Measurements from ENCODE around the gene GRAMD1A. TPM values are rescaled to one million over a fixed set of nuclear protein-coding genes. Genes with fewer than 3 reads are reported as not detected.

GRAMD1A gene
- 133 to 143 TPM (median 134 TPM) in 5 replicates for total RNA-seq (2022; extraction: Qiagen RNA extraction; ENCODE audit: low read depth)

GRCh38 chr19:34999498-35000337 is at the start of gene GRAMD1A:
Gene GRAMD1A (plus strand): TSS chr19:35000323. CDS start chr19:35000479, 156 bp downstream.

DNA sequence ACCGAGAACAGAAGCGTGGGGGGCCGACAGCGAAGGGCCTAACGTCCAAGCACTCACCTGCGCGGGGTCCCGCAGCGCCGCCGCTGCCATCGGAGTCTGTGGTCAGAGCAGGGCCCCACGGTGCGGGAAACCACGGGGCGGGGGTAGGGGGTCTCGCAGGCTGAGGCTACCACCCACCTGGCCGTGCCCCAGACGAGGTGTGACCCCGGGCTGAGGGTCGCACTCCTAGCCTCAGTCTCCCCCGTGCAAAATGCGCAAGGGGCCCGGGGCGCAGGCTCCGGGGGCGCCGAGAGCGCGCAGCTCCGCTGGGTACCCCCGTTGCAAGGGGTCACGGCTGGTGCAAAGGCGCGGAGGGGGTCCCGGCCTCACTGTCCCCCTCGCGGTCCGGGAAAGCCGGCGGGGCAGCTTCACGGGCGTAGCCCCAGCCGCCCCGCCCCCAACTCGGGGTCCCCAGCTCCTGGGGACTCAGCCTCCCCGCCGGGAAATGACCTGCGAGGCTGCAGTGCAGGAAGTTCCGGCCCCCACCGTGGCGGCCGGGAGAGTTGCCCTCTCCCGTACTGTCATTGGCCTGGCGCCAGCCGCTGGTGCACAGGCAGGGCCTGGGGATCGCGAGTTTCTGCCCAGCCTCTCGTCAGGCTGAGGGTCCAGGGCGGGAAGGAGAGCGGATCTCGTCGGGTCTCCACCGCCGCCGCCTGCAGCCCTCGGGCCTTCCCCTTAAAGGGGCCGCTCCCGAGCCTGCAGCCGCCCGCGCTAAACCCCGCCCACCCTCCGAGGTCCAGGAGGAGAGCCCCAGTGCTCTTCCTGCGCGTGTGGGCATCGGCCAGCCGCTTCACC is 36.3 kb upstream of the GRAMD1A start, which contains the start of gene ZNF792:
Gene ZNF792, minus strand, starts transcription at position 657 of the 834 bp plus-strand sequence. Its CDS starts 567 bp downstream, at position 90.

GRCh38 chr19:35030257-35031071 is 30.3 kb downstream of the GRAMD1A start, which contains the start of gene SCN1B:
Gene SCN1B (plus strand): TSS chr19:35030470. CDS start chr19:35030821, 351 bp downstream.

GRCh38 chr19:35041548-35042055 is 41.5 kb downstream of the GRAMD1A start, which contains the start of gene HPN:
Gene HPN (plus strand): TSS chr19:35041721. CDS start chr19:35042507, 786 bp downstream.

Other genes starting within 250 kb of the GRAMD1A start
- gene ZNF599, start 227.1 kb upstream of the GRAMD1A start, total RNA-seq (2022; extraction: Qiagen RNA extraction; ENCODE audit: low read depth) = 2.2 to 3.4 TPM (median 2.9 TPM) in 5 replicates
- gene ZNF30, start 73.4 kb upstream of the GRAMD1A start, total RNA-seq (2022; extraction: Qiagen RNA extraction; ENCODE audit: low read depth) = 4.9 to 6.6 TPM (median 5.6 TPM) in 5 replicates
- gene ZNF792, start 36.1 kb upstream of the GRAMD1A start, total RNA-seq (2022; extraction: Qiagen RNA extraction; ENCODE audit: low read depth) = 1.7 to 2.0 TPM (median 2.0 TPM) in 5 replicates
- 13.9 to 19.7 TPM (median 17.4 TPM) in 5 replicates for gene SCN1B, start 30.1 kb downstream of the GRAMD1A start, total RNA-seq (2022; extraction: Qiagen RNA extraction; ENCODE audit: low read depth)
- 0.06 to 0.14 TPM in 2 of 5 replicates, not detected in the others for gene HPN, start 41.4 kb downstream of the GRAMD1A start, total RNA-seq (2022; extraction: Qiagen RNA extraction; ENCODE audit: low read depth)
- gene FXYD3, start 115.5 kb downstream of the GRAMD1A start, total RNA-seq (2022; extraction: Qiagen RNA extraction; ENCODE audit: low read depth) = 0.13 to 0.17 TPM in 2 of 5 replicates, not detected in the others
- 0.09 to 0.31 TPM (median 0.20 TPM) in 4 of 5 replicates, not detected in the other for gene LGI4, start 134.7 kb downstream of the GRAMD1A start, total RNA-seq (2022; extraction: Qiagen RNA extraction; ENCODE audit: low read depth)
- gene FXYD1, start 138.5 kb downstream of the GRAMD1A start, total RNA-seq (2022; extraction: Qiagen RNA extraction; ENCODE audit: low read depth) = not detected in 5 replicates
- gene FXYD7, start 142.9 kb downstream of the GRAMD1A start, total RNA-seq (2022; extraction: Qiagen RNA extraction; ENCODE audit: low read depth) = 0.13 to 0.34 TPM (median 0.31 TPM) in 3 of 5 replicates, not detected in the others
- 192 to 247 TPM (median 204 TPM) in 5 replicates for gene FXYD5, start 154.4 kb downstream of the GRAMD1A start, total RNA-seq (2022; extraction: Qiagen RNA extraction; ENCODE audit: low read depth)
- not detected in 5 replicates for gene FAM187B, start 228.4 kb downstream of the GRAMD1A start, total RNA-seq (2022; extraction: Qiagen RNA extraction; ENCODE audit: low read depth)
- gene LSR, start 248.7 kb downstream of the GRAMD1A start, total RNA-seq (2022; extraction: Qiagen RNA extraction; ENCODE audit: low read depth) = 8.0 to 10.9 TPM (median 8.8 TPM) in 5 replicates